ELF-1 (cell line): ENCODE results near the gene VEGFC.

Experiments
- DNase-seq: peaks from one replicate; pipeline ENCODE4 v3.0.0-alpha.2; 2016; ENCODE audit warnings: low read depth, low spot score

Gene VEGFC

GRCh38 chr4:176761872-176762271 is 30.9 kb downstream of the VEGFC start:
- no peak for DNase-seq

- no peak for DNase-seq
These were observed 32.3 kb downstream of the VEGFC start for GRCh38 chr4:176760471-176760870.

DNA sequence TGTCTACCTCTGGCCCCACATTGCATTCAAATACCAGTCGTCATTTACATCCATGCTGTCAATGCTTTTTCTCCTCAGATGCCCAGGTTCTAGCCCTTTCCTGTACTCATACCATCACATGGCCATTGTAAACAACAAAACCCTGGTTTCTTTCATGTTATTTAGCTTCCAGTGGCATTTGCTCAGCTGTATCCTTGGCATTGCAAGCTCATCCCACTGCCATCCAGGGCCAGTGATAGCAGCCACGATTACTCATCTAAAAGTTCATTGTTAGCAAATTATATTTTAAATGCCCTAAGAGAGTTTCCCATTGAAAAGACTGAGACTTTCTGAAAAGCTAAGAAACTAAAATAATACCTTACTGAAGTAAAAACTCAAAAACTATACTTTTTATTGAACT is 34.0 kb downstream of the VEGFC start:
- DNase-seq: no peak

GRCh38 chr4:176758323-176758722 is 34.4 kb downstream of the VEGFC start:
- DNase-seq: no peak

- DNase-seq: no peak
These were observed 37.1 kb downstream of the VEGFC start for GRCh38 chr4:176755613-176756012.

DNA sequence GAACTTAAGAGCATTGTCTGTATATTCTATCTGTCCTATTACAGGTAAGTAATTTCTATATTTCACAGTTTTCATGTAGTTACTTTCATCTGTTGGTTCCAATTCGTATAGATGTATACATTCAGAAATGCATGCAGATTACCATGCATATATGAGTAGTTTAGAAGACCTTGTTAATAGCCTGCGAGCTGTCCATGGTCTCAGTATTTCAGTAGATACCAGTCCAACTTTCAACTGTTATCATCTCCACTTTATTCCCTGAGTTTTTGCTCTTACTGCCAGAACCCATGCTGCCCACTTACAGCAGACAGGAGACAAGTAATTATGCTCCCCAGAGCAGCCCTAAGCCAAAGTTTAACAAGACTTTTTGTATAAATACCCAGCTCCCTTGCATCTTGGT is 37.7 kb downstream of the VEGFC start:
- DNase-seq: no peak

DNA sequence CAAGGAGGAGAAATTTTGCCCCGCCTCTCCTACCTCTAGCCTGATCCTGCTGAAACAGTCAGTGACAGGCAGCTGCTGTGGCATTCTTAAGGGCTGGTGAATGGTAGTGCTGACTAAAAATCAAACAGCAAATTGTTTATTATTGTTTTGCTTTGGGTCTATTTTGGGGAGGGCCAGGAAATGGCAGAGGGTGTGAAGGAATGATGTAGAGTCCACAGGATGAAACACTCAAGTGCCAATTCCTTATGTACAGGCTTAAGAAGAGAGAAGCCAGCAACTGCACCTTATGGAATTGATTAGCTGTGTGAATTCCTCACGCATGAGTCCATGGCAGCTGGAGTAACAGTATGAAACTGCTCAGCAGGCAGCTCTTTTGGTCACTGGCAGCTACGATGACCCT is 39.7 kb downstream of the VEGFC start:
- no peak for DNase-seq

GRCh38 chr4:176752191-176752749 is 40.5 kb downstream of the VEGFC start:
- DNase-seq: no peak

GRCh38 chr4:176751061-176751460 is 41.7 kb downstream of the VEGFC start:
- no peak for DNase-seq

GRCh38 chr4:176746846-176747245 is 45.9 kb downstream of the VEGFC start:
- no peak for DNase-seq

- DNase-seq: no peak
These were observed 46.8 kb downstream of the VEGFC start for GRCh38 chr4:176745902-176746301.

DNA sequence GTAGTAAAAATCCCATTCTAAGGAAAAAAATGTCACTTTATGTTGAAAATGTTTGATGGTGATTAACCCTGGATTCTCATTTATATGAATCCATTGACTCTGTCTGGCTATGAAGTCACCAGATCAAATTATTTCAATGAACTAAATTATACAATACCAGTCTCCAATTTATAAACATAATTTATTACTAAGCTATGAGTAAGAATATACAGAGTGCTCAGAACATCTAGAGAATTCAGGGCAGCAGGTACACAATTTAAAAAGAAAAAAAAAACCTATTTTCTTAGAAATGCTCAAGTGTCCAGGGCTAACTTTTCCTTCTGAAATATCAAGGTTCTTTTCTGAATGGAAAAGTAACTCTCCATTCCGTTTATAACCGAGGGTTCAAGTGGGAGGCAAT is 48.6 kb downstream of the VEGFC start:
- no peak for DNase-seq

- no peak for DNase-seq
These were observed 50.5 kb downstream of the VEGFC start for GRCh38 chr4:176742211-176742610.

DNA sequence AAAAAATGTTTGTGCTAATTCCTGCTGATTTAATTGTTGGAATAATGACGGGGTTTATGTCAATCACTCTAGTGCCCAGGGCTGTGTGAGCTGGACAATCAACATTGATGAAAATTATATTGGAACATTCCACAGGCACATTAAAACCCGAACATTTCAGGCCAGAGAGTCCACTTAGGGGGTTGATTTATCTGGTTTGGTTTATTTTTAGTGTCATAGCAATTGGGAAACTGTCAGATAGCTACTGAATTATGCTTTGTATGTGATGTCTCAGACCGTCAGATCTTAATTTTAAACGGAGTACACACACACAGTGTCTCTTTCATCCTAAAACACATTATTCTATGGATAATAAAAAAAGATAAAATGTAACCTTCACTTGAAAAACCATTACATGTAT is 51.5 kb downstream of the VEGFC start:
- no peak for DNase-seq

DNA sequence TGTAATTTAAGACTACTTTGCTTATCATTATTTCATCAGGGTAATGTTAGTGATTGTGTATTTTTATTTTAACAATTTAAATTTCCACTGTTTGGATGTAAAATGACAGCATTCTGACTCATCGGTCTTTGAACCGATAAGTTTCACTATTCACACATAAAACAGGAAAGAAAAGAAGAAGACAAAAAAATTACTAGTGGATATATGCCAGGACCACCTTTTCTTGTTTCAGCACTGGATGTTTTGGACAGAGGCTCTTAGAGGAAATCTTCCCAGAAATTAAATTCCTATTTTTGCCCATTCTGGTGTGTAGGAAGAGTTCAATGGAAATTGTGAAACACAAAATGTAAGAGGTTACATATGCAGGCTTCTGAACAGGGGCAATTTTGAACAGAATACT is 57.4 kb downstream of the VEGFC start:
- DNase-seq: no peak

DNA sequence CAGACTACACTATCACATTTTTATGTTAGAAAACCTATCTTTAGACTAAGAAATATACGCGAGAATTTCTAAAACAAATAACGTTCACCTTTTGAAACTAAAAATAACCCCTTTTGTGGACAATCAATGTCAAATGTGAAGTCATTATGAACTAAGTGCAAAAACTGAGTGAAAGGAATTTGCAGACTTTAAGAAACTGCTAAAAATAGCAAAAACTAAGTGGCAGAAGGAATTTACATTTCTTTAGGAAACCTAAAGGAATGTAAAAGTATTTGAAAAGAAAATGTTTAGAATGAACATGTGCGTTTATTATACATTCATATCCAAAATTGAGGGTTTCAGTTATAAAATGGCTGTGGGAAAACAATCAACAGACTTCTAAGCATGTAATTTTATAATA is 58.3 kb downstream of the VEGFC start:
- no peak for DNase-seq

DNA sequence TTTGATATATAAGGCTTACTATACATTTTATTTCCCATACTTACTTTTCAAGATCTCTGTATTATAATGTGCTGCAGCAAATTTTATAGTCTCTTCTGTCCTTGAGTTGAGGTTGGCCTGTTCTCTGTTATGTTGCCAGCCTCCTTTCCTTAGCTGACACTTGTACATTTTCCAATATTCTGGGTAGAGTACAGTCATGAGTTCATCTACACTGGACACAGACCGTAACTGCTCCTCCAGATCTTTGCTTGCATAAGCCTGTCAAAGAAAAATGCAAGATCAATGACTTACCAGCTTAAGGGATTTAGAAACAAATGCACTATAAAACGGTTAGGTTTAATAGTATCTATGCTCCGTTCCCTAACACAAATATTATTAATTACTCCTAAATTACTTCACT is 63.2 kb downstream of the VEGFC start:
- no peak for DNase-seq

- DNase-seq: no peak
These were observed 65.9 kb downstream of the VEGFC start for GRCh38 chr4:176726803-176727202.

DNA sequence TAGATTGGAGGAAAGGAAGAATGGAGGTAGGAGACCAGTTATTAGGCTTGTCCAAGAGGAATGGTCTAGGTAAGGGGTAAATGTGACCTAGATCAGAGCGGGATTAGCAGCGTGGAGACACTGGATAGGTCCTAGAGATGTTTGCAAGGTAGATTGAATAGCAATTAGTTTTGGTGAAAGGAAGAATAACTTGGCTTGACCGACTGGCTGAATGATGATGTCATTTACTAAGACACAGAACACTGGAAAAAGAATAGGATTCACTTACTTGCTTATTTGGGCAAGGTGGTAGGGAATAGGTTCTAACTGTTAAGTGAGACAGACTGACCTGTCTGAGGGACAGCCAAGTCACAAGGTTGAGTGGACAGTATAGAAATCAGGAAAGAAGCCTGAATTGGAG is 71.3 kb downstream of the VEGFC start:
- no peak for DNase-seq

DNA sequence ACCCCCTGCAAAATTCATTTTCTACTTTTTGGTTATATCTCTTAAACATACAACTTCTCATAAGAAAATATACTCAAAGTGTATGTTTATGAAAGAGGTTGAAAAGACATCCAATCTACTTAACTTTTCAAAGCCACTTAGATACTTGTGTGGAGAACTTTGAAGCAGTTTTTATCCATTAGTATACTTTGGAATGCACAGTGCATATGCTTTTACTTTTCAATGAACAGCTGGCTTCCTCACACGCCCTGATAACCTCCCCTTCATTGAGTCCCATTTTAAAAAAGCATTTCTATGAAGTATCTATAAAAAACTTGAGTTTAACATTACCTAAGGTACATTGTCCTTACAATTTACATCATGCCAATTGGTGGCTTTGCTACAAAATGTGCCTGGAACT is 73.8 kb downstream of the VEGFC start:
- no peak for DNase-seq

DNA sequence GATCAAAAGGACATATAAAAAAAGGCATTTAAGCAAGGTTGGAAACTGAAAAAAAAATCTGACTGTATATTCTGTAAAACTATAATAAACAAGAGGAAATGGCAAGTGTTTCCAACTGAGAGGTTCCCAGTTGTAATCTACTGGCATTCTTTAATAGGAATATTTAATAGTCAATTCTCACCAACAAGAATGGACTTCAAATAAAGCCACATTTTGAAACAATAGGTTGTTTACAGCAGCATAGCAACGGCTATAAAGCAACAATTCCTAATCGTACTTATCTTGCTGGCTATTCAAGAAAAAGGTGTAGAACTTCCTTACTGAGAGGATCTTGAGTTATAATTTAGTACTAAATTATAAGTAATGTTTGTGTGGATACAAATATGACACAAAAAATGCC is 75.5 kb downstream of the VEGFC start:
- DNase-seq: no peak

GRCh38 chr4:176709417-176709816 is 83.3 kb downstream of the VEGFC start:
- DNase-seq: no peak

DNA sequence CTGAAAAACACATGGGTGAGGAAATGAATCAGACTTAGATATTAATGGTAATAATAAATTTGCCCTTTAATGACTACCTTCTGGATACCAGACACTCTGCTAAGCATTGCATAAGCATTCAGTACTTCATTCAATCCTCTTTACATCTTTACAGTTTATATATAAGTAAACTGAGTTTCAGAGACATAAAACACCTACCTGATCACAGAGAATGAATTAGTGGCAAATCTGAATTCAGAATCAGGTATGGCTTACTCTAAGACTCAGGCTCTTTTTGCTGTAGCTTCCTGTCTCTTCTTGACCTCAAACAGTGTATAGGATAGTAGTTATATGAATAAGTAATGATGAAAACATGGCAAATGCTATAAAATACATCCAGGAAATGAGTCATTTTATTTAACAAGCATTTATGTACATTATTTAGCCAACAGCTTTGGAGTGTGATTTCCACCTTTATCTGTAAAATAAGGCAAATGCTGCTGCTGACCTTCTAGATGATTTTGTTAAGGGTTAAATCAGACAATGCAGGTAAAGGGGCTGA is 83.9 kb downstream of the VEGFC start:
- no peak for DNase-seq

- no peak for DNase-seq
These were observed 102.0 kb downstream of the VEGFC start for GRCh38 chr4:176690716-176691115.
